Measurements from ENCODE around the gene VPS52. TPM values are rescaled to one million over a fixed set of nuclear protein-coding genes. Genes with fewer than 3 reads are reported as not detected.

Gene VPS52
- polyA plus RNA-seq, 4 donors = 53.1 to 96.0 (median 75.1) TPM

Other genes with a start within 250 kb of the VPS52 start
- gene HLA-DPA1, start 198.2 kb downstream of the VPS52 start, polyA plus RNA-seq (ENCODE audit: insufficient read length in 4 of 4) = 10 to 100 TPM; 17.1 to 20.5 (median 18.3) TPM
- gene HLA-DPB1, start 195.9 kb downstream of the VPS52 start, polyA plus RNA-seq (ENCODE audit: insufficient read length in 4 of 4) = 10 to 100 TPM; 16.7 to 20.4 (median 17.2) TPM
- 1 to 10 TPM; 3.0 to 6.9 (median 4.1) TPM for gene COL11A2, start 79.4 kb downstream of the VPS52 start, polyA plus RNA-seq (ENCODE audit: insufficient read length in 4 of 4)
- gene RXRB, start 71.2 kb downstream of the VPS52 start, polyA plus RNA-seq (ENCODE audit: insufficient read length in 4 of 4) = 10 to 100 TPM; 47.0 to 66.5 (median 55.5) TPM
- 100 to 1,000 TPM in 3 of 4 donors, 10 to 100 TPM in 1; 91.9 to 139 (median 116) TPM for gene SLC39A7, start 71.0 kb downstream of the VPS52 start, polyA plus RNA-seq (ENCODE audit: insufficient read length in 4 of 4)
- gene HSD17B8, start 67.2 kb downstream of the VPS52 start, polyA plus RNA-seq (ENCODE audit: insufficient read length in 4 of 4) = 10 to 100 TPM; 10.7 to 29.1 (median 22.2) TPM
- 10 to 100 TPM; 52.8 to 70.6 (median 56.2) TPM for gene RING1, start 63.4 kb downstream of the VPS52 start, polyA plus RNA-seq (ENCODE audit: insufficient read length in 4 of 4)
- 1,000 to 10,000 TPM; 2,948 to 3,391 (median 3,096) TPM for gene RPS18, start 199 bp upstream of the VPS52 start, polyA plus RNA-seq (ENCODE audit: insufficient read length in 4 of 4)
- 1 to 10 TPM; 2.5 to 5.0 (median 3.8) TPM for gene B3GALT4, start 5.2 kb upstream of the VPS52 start, polyA plus RNA-seq (ENCODE audit: insufficient read length in 4 of 4)
- gene WDR46, start 17.4 kb upstream of the VPS52 start, polyA plus RNA-seq (ENCODE audit: insufficient read length in 4 of 4) = 10 to 100 TPM; 54.9 to 82.1 (median 59.9) TPM
- 10 to 100 TPM; 41.9 to 78.2 (median 75.1) TPM for gene PFDN6, start 17.7 kb upstream of the VPS52 start, polyA plus RNA-seq (ENCODE audit: insufficient read length in 4 of 4)
- gene RGL2, start 27.1 kb upstream of the VPS52 start, polyA plus RNA-seq (ENCODE audit: insufficient read length in 4 of 4) = 100 to 1,000 TPM in 2 of 4 donors, 10 to 100 TPM in 2; 96.7 to 133 (median 103) TPM
- gene TAPBP, start 42.2 kb upstream of the VPS52 start, polyA plus RNA-seq (ENCODE audit: insufficient read length in 4 of 4) = 10 to 100 TPM; 26.9 to 49.5 (median 38.4) TPM
- gene ZBTB22, start 45.9 kb upstream of the VPS52 start, polyA plus RNA-seq (ENCODE audit: insufficient read length in 4 of 4) = 10 to 100 TPM; 20.1 to 25.5 (median 21.4) TPM
- gene DAXX, start 51.1 kb upstream of the VPS52 start, polyA plus RNA-seq (ENCODE audit: insufficient read length in 4 of 4) = 10 to 100 TPM; 45.3 to 58.9 (median 54.1) TPM
- gene KIFC1, start 119.9 kb upstream of the VPS52 start, polyA plus RNA-seq (ENCODE audit: insufficient read length in 4 of 4) = 10 to 100 TPM; 35.0 to 47.3 (median 37.7) TPM
- 10 to 100 TPM; 65.4 to 87.7 (median 73.4) TPM for gene PHF1, start 139.1 kb upstream of the VPS52 start, polyA plus RNA-seq (ENCODE audit: insufficient read length in 4 of 4)
- 100 to 1,000 TPM; 150 to 250 (median 226) TPM for gene CUTA, start 146.2 kb upstream of the VPS52 start, polyA plus RNA-seq (ENCODE audit: insufficient read length in 4 of 4)
- gene SYNGAP1, start 148.2 kb upstream of the VPS52 start, polyA plus RNA-seq (ENCODE audit: insufficient read length in 4 of 4) = 10 to 100 TPM; 20.9 to 42.3 (median 33.1) TPM
- gene ZBTB9, start 182.7 kb upstream of the VPS52 start, polyA plus RNA-seq (ENCODE audit: insufficient read length in 4 of 4) = 10 to 100 TPM in 3 of 4 donors, 1 to 10 TPM in 1; 9.2 to 17.6 (median 14.2) TPM